Neuronal stem cell (in vitro differentiated cells): ENCODE measurements around the gene IGDCC3.

ENCODE experiments used
- DNase-seq: peaks from one replicate; pipeline ENCODE4 v3.0.0-alpha.2; 2013; ENCODE audit warnings: low spot score
- H2AFZ ChIP-seq: one replicate; pipeline ENCODE4 v1.6.1; 2013; ENCODE audit warnings: mild to moderate bottlenecking, low read length, inconsistent platforms
- H2AK5ac ChIP-seq: 2 replicates; pipeline ENCODE4 v1.6.1; 2013; ENCODE audit warnings: low read depth, mild to moderate bottlenecking, inconsistent platforms, low read length, moderate library complexity, mixed read lengths
- H2BK120ac ChIP-seq: 2 replicates; pipeline ENCODE4 v1.6.1; 2013; ENCODE audit warnings: low read depth, mild to moderate bottlenecking, inconsistent platforms, low read length, moderate library complexity, mixed read lengths
- H2BK12ac ChIP-seq: one replicate; pipeline ENCODE4 v1.6.1; 2013; ENCODE audit warnings: low read length, inconsistent platforms
- H2BK15ac ChIP-seq: 2 replicates; pipeline ENCODE4 v1.6.1; 2013; ENCODE audit warnings: mild to moderate bottlenecking, low read length, inconsistent platforms, mixed read lengths
- H2BK5ac ChIP-seq: one replicate; pipeline ENCODE4 v1.6.1; 2013; ENCODE audit warnings: inconsistent platforms, mild to moderate bottlenecking, low read length, moderate library complexity
- H3K14ac ChIP-seq: one replicate; pipeline ENCODE4 v1.6.1; 2013; ENCODE audit warnings: low read length, inconsistent platforms
- H3K18ac ChIP-seq: 2 replicates; pipeline ENCODE4 v1.6.1; 2013; ENCODE audit warnings: low read length, inconsistent platforms
- H3K23ac ChIP-seq: 2 replicates; pipeline ENCODE4 v1.6.1; 2013; ENCODE audit warnings: low read depth, mild to moderate bottlenecking, mixed read lengths, low read length, inconsistent platforms; ENCODE audit not compliant: poor library complexity
- H3K27ac ChIP-seq: replicated peaks from 3 replicates; pipeline ENCODE4 v1.5.1; 2013; ENCODE audit warnings: low read length, inconsistent platforms
- H3K27me3 ChIP-seq, 3 experiments: 2 replicates each; pipeline ENCODE4 v1.6.1; 2013; ENCODE audit warnings: low read length in 3 of 3, mild to moderate bottlenecking in 2 of 3, inconsistent platforms in 1 of 3, low read depth in 1 of 3, mixed read lengths in 1 of 3, moderate library complexity in 1 of 3; ENCODE audit not compliant: control insufficient read depth in 3 of 3, insufficient read depth in 3 of 3
- H3K36me3 ChIP-seq, 2 donors: replicated peaks in 1 of 2; 2 replicates each; pipeline ENCODE4 v1.6.1; 2013; ENCODE audit warnings: low read length in 2 of 2; ENCODE audit not compliant: control insufficient read depth in 2 of 2, insufficient read depth in 2 of 2
- H3K4ac ChIP-seq: 2 replicates; pipeline ENCODE4 v1.6.1; 2013; ENCODE audit warnings: inconsistent platforms, mild to moderate bottlenecking, low read length, moderate library complexity
- H3K4me1 ChIP-seq, 2 donors: 1 replicate in 1 of 2; 2 replicates in 1 of 2; pipeline ENCODE4 v1.6.1; 2013; ENCODE audit warnings: low read length in 2 of 2, low read depth in 1 of 2; ENCODE audit not compliant: control insufficient read depth in 2 of 2, insufficient read depth in 1 of 2
- H3K4me2 ChIP-seq: one replicate; pipeline ENCODE4 v1.6.1; 2013; ENCODE audit warnings: mild to moderate bottlenecking, low read length, inconsistent platforms; ENCODE audit not compliant: insufficient read depth, poor library complexity, severe bottlenecking
- H3K4me3 ChIP-seq, 2 donors: 2 replicates each; pipeline ENCODE4 v1.5.1; 2013; ENCODE audit warnings: low read length in 2 of 2, mild to moderate bottlenecking in 2 of 2, inconsistent platforms in 1 of 2, moderate library complexity in 1 of 2
- H3K79me1 ChIP-seq: one replicate; pipeline ENCODE4 v1.6.1; 2013; ENCODE audit warnings: low read depth, mild to moderate bottlenecking, inconsistent platforms, low read length, moderate library complexity
- H3K9ac ChIP-seq: one replicate; pipeline ENCODE4 v1.6.1; 2013; ENCODE audit warnings: mild to moderate bottlenecking, low read depth, low read length, inconsistent platforms; ENCODE audit not compliant: poor library complexity
- H3K9me3 ChIP-seq, 2 donors: replicated peaks in 1 of 2; 2 replicates each; pipeline versions ENCODE3 to v1.6.1; 2013; ENCODE audit warnings: low read length in 2 of 2, mild to moderate bottlenecking in 2 of 2, inconsistent platforms in 1 of 2, low read depth in 1 of 2, mixed read lengths in 1 of 2, moderate library complexity in 1 of 2; ENCODE audit not compliant: control insufficient read depth in 2 of 2, insufficient read depth in 1 of 2
- H4K8ac ChIP-seq: one replicate; pipeline ENCODE4 v1.6.1; 2013; ENCODE audit warnings: low read depth, mild to moderate bottlenecking, inconsistent platforms, low read length, moderate library complexity
- H4K91ac ChIP-seq: one replicate; pipeline ENCODE4 v1.6.1; 2013; ENCODE audit warnings: low read length, low read depth, mild to moderate bottlenecking, inconsistent platforms; ENCODE audit not compliant: poor library complexity
- WGBS, 2 donors: extraction: QIAGEN DNeasy Blood & Tissue Kit; methylation state at CpG; one replicate each; pipeline ENCODE4 v1.1.7; 2013; ENCODE audit warnings: missing lambda C conversion rate in 2 of 2, mixed read lengths in 1 of 2; ENCODE audit not compliant: insufficient read length in 2 of 2, insufficient replicate concordance in 1 of 2; ENCODE audit errors: extremely low coverage in 2 of 2; 5-methylcytosine and 5-hydroxymethylcytosine counted together

Gene IGDCC3

GRCh38 chr15:65310431-65311137, 67.2 kb downstream of the IGDCC3 start:
- Histone ChIP-seq H3K4me2 (no peak overlapping the region), H2AK5ac (no peak overlapping the region)

GRCh38 chr15:65309882-65310418, 67.9 kb downstream of the IGDCC3 start:
- peak overlapping the region; percentile 59 for H3K18ac ChIP-seq
- no CpG with 5 or more reads among the region's 12 CpGs for WGBS, 2 donors
- H3K4me1 ChIP-seq, result peaks cover 16 to 18% of the 10 kb centered on the region in 2 donors
- no peak overlapping the region for H3K14ac ChIP-seq
- no peak overlapping the region for H2BK5ac ChIP-seq
- H2BK120ac ChIP-seq, result no peak overlapping the region
- H3K36me3 ChIP-seq, result no peaks in the 10 kb centered on the region
- no peak overlapping the region for H3K23ac ChIP-seq
- H2BK15ac ChIP-seq, result peak overlapping the region; percentile 46
- H4K8ac ChIP-seq, result no peak overlapping the region
- no peaks in the 10 kb centered on the region for H3K27me3 ChIP-seq
- H3K4me2 ChIP-seq, result no peak overlapping the region
- no peak overlapping the region for H2BK12ac ChIP-seq
- H3K27ac ChIP-seq, result no peak overlapping the region
- H2AFZ ChIP-seq, result peak overlapping the region; percentile 51
- H3K9ac ChIP-seq, result no peak overlapping the region
- no peaks in the 10 kb centered on the region for H3K9me3 ChIP-seq
- no peak overlapping the region for H4K91ac ChIP-seq
- no peaks in the 10 kb centered on the region for H3K79me1 ChIP-seq
- H2AK5ac ChIP-seq, result no peak overlapping the region
- H3K4me3 ChIP-seq, result no peak overlapping the region
- no peak overlapping the region for H3K4ac ChIP-seq
- DNase-seq, result no peak

More at GRCh38 chr15:65310431-65311137, 67.2 kb downstream of the IGDCC3 start:
- H2AFZ ChIP-seq, result peak overlapping the region; percentile 51
- no peak overlapping the region for H4K8ac ChIP-seq
- no peaks in the 10 kb centered on the region for H3K9me3 ChIP-seq
- no peak overlapping the region for H3K14ac ChIP-seq
- no CpG with 5 or more reads among the region's 10 CpGs for WGBS, 2 donors
- no peaks in the 10 kb centered on the region for H3K36me3 ChIP-seq
- no peak for DNase-seq
- H3K23ac ChIP-seq, result no peak overlapping the region
- peaks cover 16 to 18% of the 10 kb centered on the region in 2 donors for H3K4me1 ChIP-seq
- H3K27me3 ChIP-seq, result no peaks in the 10 kb centered on the region
- no peak overlapping the region for H3K27ac ChIP-seq
- no peak overlapping the region for H2BK5ac ChIP-seq
- H3K4me3 ChIP-seq, result no peak overlapping the region
- H2BK15ac ChIP-seq, result no peak overlapping the region
- no peak overlapping the region for H3K4ac ChIP-seq
- H3K18ac ChIP-seq, result no peak overlapping the region
- H2BK12ac ChIP-seq, result no peak overlapping the region
- no peaks in the 10 kb centered on the region for H3K79me1 ChIP-seq
- H2BK120ac ChIP-seq, result no peak overlapping the region
- H3K9ac ChIP-seq, result no peak overlapping the region
- no peak overlapping the region for H4K91ac ChIP-seq

- no peak overlapping the region for H2BK5ac ChIP-seq
- H2AFZ ChIP-seq, result no peak overlapping the region
- WGBS, 2 donors, result no CpG with 5 or more reads among the region's 6 CpGs
- H3K23ac ChIP-seq, result no peak overlapping the region
- DNase-seq, result no peak
- H3K4me3 ChIP-seq, result no peak overlapping the region
- no peak overlapping the region for H2BK120ac ChIP-seq
- H3K36me3 ChIP-seq, result no peaks in the 10 kb centered on the region
- H3K9ac ChIP-seq, result no peak overlapping the region
- H3K9me3 ChIP-seq, result no peaks in the 10 kb centered on the region
- no peak overlapping the region for H4K8ac ChIP-seq
- no peak overlapping the region for H3K27ac ChIP-seq
- H3K4me2 ChIP-seq, result no peak overlapping the region
- H3K18ac ChIP-seq, result no peak overlapping the region
- no peaks in the 10 kb centered on the region for H3K79me1 ChIP-seq
- H3K14ac ChIP-seq, result no peak overlapping the region
- H4K91ac ChIP-seq, result no peak overlapping the region
- no peak overlapping the region for H2BK15ac ChIP-seq
- H3K4ac ChIP-seq, result no peak overlapping the region
- H2AK5ac ChIP-seq, result no peak overlapping the region
- H3K4me1 ChIP-seq, result peaks cover 17 to 18% of the 10 kb centered on the region in 2 donors
- H2BK12ac ChIP-seq, result no peak overlapping the region
- no peaks in the 10 kb centered on the region for H3K27me3 ChIP-seq
Observed at GRCh38 chr15:65307978-65308377, 69.8 kb downstream of the IGDCC3 start.

GRCh38 chr15:65306551-65306950, 71.3 kb downstream of the IGDCC3 start:
- Histone ChIP-seq H3K4me2 (no peak overlapping the region), H2BK5ac (no peak overlapping the region), H3K4ac (no peak overlapping the region), H3K36me3 (no peaks in the 10 kb centered on the region), H3K4me1 (peaks cover 3 to 8% of the 10 kb centered on the region in 2 donors), H2BK15ac (no peak overlapping the region), H3K79me1 (no peaks in the 10 kb centered on the region), H2BK12ac (no peak overlapping the region), H3K27me3 (no peaks in the 10 kb centered on the region), H3K9ac (no peak overlapping the region), H2AK5ac (no peak overlapping the region), H3K9me3 (no peaks in the 10 kb centered on the region), H3K27ac (no peak overlapping the region), H3K23ac (no peak overlapping the region), H4K91ac (no peak overlapping the region), H2AFZ (no peak overlapping the region), H3K14ac (no peak overlapping the region), H2BK120ac (no peak overlapping the region), H4K8ac (no peak overlapping the region), H3K18ac (no peak overlapping the region), H3K4me3 (no peak overlapping the region)
- DNase-seq, result no peak
